K562 (cell line): ENCODE results near the gene GDAP1L1. TPM values are rescaled to one million over a fixed set of nuclear protein-coding genes. Genes with fewer than 3 reads are reported as not detected.

ENCODE experiments used
- BHLHE40 ChIP-seq: IDR thresholded peaks from 2 replicates; pipeline ENCODE4 v1.6.1; 2011; ENCODE audit warnings: low read length, improper control_type of control experiment
- CCNT2 ChIP-seq: IDR thresholded peaks from 2 replicates; pipeline ENCODE4 v1.6.1; 2011; ENCODE audit warnings: borderline replicate concordance, low read depth, mild to moderate bottlenecking, moderate library complexity, mixed read lengths, low read length; ENCODE audit not compliant: insufficient read length; ENCODE audit errors: extremely low read depth
- CHAMP1 ChIP-seq: fragments of 450-650 bp; IDR thresholded peaks from 2 replicates; pipeline ENCODE4 v1.6.1; 2016; ENCODE audit warnings: mild to moderate bottlenecking
- DIDO1 ChIP-seq: fragments of 450-650 bp; IDR thresholded peaks from 2 replicates; pipeline ENCODE4 v1.6.1; 2016; ENCODE audit warnings: low read depth, missing biosample characterization, missing genetic modification characterization
- DLX4 ChIP-seq: fragments of 250-450 bp; sonication (Bioruptor Pico); IDR thresholded peaks from 2 replicates; pipeline ENCODE4 v1.6.1; 2021; ENCODE audit warnings: mild to moderate bottlenecking
- E2F3 ChIP-seq: fragments of 250-450 bp; sonication (Bioruptor Pico); IDR thresholded peaks from 2 replicates; pipeline ENCODE4 v1.4.0; 2020; ENCODE audit warnings: mild to moderate bottlenecking
- FIP1L1 ChIP-seq: fragments of 200-400 bp; formaldehyde crosslinking; IDR thresholded peaks from 2 replicates; pipeline ENCODE4 v1.6.1; 2018; ENCODE audit warnings: mild to moderate bottlenecking, low read depth, low read length; ENCODE audit not compliant: poor library complexity, severe bottlenecking
- GABPA ChIP-seq: fragments of 200-800 bp; sonication (Bioruptor generic); conservative IDR thresholded peaks from 2 replicates; pipeline ENCODE4 v1.6.1; 2016; ENCODE audit warnings: low read depth, missing genetic modification characterization, missing compliant biosample characterization
- GABPB1 ChIP-seq: sonication (generic); formaldehyde crosslinking; IDR thresholded peaks from 2 replicates; pipeline ENCODE4 v1.8.0; 2022; ENCODE audit warnings: mild to moderate bottlenecking, missing genetic modification reagents
- HOMEZ ChIP-seq: fragments of 250-450 bp; sonication (Bioruptor Pico); IDR thresholded peaks from 2 replicates; pipeline ENCODE4 v1.4.0; 2020; ENCODE audit warnings: mild to moderate bottlenecking, moderate library complexity
- JUN ChIP-seq, 2 experiments: sonication (generic) in 1 of 2; formaldehyde crosslinking in 1 of 2; IDR thresholded peaks; 2 replicates each; pipeline versions ENCODE4 v1.6.1 to v1.8.0; 2012 to 2022; ENCODE audit warnings: borderline replicate concordance in 2 of 2, mild to moderate bottlenecking in 2 of 2, improper control_type of control experiment in 1 of 2, low read depth in 1 of 2, low read length in 1 of 2, missing genetic modification reagents in 1 of 2
- MTA1 ChIP-seq: fragments of 450-650 bp; IDR thresholded peaks from 2 replicates; pipeline ENCODE4 v1.6.1; 2017; ENCODE audit warnings: borderline replicate concordance
- NFIC ChIP-seq: fragments of 450-650 bp; IDR thresholded peaks from 2 replicates; pipeline ENCODE4 v1.6.1; 2017; ENCODE audit warnings: mild to moderate bottlenecking, inconsistent platforms
- NFIX ChIP-seq: fragments of 250-450 bp; sonication (Bioruptor Pico); IDR thresholded peaks from 2 replicates; pipeline ENCODE4 v1.4.0; 2020; ENCODE audit warnings: low read depth, mild to moderate bottlenecking, moderate library complexity
- PHF20 ChIP-seq: fragments of 450-650 bp; IDR thresholded peaks from 2 replicates; pipeline ENCODE4 v1.6.1; 2018; ENCODE audit not compliant: partially characterized antibody
- SMAD1 ChIP-seq: fragments of 150-350 bp; IDR thresholded peaks from 2 replicates; pipeline ENCODE4 v1.6.1; 2014; ENCODE audit warnings: low read length, low read depth; ENCODE audit not compliant: partially characterized antibody
- SOX6 ChIP-seq: fragments of 450-650 bp; IDR thresholded peaks from 2 replicates; pipeline ENCODE4 v1.6.1; 2014; ENCODE audit warnings: mild to moderate bottlenecking
- TBP ChIP-seq: optimal IDR thresholded peaks from 2 replicates; pipeline ENCODE3; 2011; ENCODE audit warnings: low read depth, low read length, improper control_type of control experiment
- TEAD2 ChIP-seq: fragments of 450-650 bp; IDR thresholded peaks from 2 replicates; pipeline ENCODE4 v1.6.1; 2016; ENCODE audit warnings: missing genetic modification characterization, control low read depth, missing compliant biosample characterization
- ZNF263 ChIP-seq: sonication (generic); formaldehyde crosslinking; IDR thresholded peaks from 2 replicates; pipeline ENCODE4 v1.8.0; 2022; ENCODE audit warnings: mild to moderate bottlenecking, missing genetic modification reagents, borderline replicate concordance
- ZNF511 ChIP-seq: sonication (generic); formaldehyde crosslinking; IDR thresholded peaks from 2 replicates; pipeline ENCODE4 v1.8.0; 2022; ENCODE audit warnings: mild to moderate bottlenecking, missing genetic modification reagents
- ZNF584 ChIP-seq: fragments of 200-800 bp; sonication (Bioruptor generic); IDR thresholded peaks from 2 replicates; pipeline ENCODE4 v1.6.1; 2016; ENCODE audit warnings: low read depth, mild to moderate bottlenecking, missing genetic modification characterization, missing compliant biosample characterization
- polyA plus RNA-seq, 8 experiments: library from polyadenylated mRNA; depleted of rRNA in 4 of 8; stranded (reverse) in 5 of 8; unstranded in 3 of 8; fragments of >200 nt; fragmentation: Nextera tagmentation in 2 of 8; fragmentation: Illumina TruSeq in 1 of 8; extraction: Ambion mirVana in 2 of 8; extraction: Trizol in 1 of 8; gene quantifications; 2 replicates each; pipeline versions ENCODE4 v1.2.1 to v1.2.3, GENCODE V29; 2011 to 2014; ENCODE audit warnings: inconsistent platforms in 1 of 8, missing spikeins in 1 of 8
- total RNA-seq, 7 experiments: library from RNA; depleted of rRNA in 6 of 7; stranded (reverse); fragments of >200 nt in 6 of 7; fragmentation: Illumina TruSeq in 2 of 7; extraction: Trizol in 2 of 7; gene quantifications; 2 replicates each; pipeline versions ENCODE4 v1.2.1 to v1.2.3, GENCODE V29; 2011 to 2021; ENCODE audit warnings: low replicate concordance in 1 of 7

Gene GDAP1L1
- total and polyA plus RNA-seq, 9 of the 15 experiments (the other 6 are each of a cell fraction or from before 2014, with no cell fraction given): 0.06 to 0.40 (median 0.19) TPM; not detected in 5

GRCh38 chr20:44210406-44211176 lies 36.5 kb upstream of the GDAP1L1 start, which contains the start of gene OSER1 (continued):
- peak; percentile 93; the same call in 1 of the 2 replicates for TF ChIP-seq JUN (IDR thresholded peaks at IDR 0.05; ENCODE audit: borderline replicate concordance, low read depth, low read length)
- TF ChIP-seq JUN (CRISPR knock-in tag; IDR thresholded peaks at IDR 0.05; ENCODE audit: borderline replicate concordance): no peak; the same call in 1 of the 2 replicates
- TF ChIP-seq NFIX (CRISPR knock-in tag): no peak
- 0 out of 2 replicates have a peak, but pooled peaks have one; percentile 40 for TF ChIP-seq DIDO1 (tag)
- 0 out of 2 replicates have a peak, but pooled peaks have one; percentile 77 for TF ChIP-seq E2F3
- TF ChIP-seq GABPB1 (CRISPR knock-in tag): peak; percentile 93
- 0 out of 2 replicates have a peak, but pooled peaks have one; percentile 65 for TF ChIP-seq ZNF511 (CRISPR knock-in tag)
- 0 out of 2 replicates have a peak, but pooled peaks have one; percentile 34 for TF ChIP-seq HOMEZ (CRISPR knock-in tag)
- peak; percentile 99 for TF ChIP-seq BHLHE40
- TF ChIP-seq GABPA: peak; percentile 95
- TF ChIP-seq FIP1L1: peak; percentile 70
- TF ChIP-seq SOX6: peak; percentile 87
- TF ChIP-seq CCNT2: peak; percentile 88
- TF ChIP-seq ZNF263 (CRISPR knock-in tag): peak; percentile 80
- TF ChIP-seq TEAD2: no peak
- TF ChIP-seq DLX4: no peak
- TF ChIP-seq NFIC: no peak
- TF ChIP-seq CHAMP1: no peak
- TF ChIP-seq PHF20: peak; percentile 51
- peak; percentile 46; the same call in 1 of the 2 replicates for TF ChIP-seq MTA1
- TF ChIP-seq ZNF584 (CRISPR knock-in tag): no peak; the same call in 1 of the 2 replicates
- TF ChIP-seq SMAD1: peak; percentile 41
- peak; percentile 75 for TF ChIP-seq TBP
